HG03342 (cell line): Measurements from ENCODE around the gene TEX51.

ENCODE experiments used
- ATAC-seq: cut with Tn5 transposase; IDR thresholded peaks from one replicate; pipeline ENCODE4 v1.9.1; 2021; ENCODE audit warnings: mild to moderate bottlenecking, moderate library complexity; ENCODE audit not compliant: unreplicated experiment

The TEX51 gene

DNA sequence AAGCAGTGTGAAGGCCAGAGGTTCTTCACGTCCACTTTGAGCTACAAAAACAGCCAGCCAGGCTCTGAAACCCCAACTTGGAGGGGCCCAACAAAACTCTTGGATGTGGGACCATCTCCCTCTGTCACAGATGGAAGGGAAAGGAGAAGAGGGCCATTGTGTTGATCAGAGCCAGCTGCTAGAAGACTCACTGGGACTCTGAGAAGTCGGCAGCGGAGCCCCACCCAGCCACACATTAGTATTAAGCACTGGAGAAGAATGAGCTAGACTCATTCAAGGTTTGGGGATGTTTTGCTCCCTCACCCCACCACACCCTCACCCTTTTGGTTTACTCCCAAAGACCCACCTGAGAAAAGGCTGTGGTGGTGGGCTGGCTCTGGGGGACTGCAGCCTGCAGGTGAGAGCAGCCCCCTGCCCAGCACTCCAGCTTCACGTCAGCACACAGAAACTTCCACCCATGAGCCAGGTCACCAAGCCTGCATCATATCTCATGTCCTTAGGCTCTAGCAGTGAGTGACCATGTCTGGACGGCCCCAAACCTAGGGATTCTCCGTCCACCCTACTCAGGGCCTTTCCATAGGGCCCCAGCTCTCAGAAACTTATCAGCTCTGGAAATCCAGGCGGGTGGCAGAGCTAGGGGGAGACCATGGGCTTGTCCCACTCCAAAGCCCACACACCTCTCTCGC is 12.6 kb downstream of the TEX51 start:
- ATAC-seq = no peak

DNA sequence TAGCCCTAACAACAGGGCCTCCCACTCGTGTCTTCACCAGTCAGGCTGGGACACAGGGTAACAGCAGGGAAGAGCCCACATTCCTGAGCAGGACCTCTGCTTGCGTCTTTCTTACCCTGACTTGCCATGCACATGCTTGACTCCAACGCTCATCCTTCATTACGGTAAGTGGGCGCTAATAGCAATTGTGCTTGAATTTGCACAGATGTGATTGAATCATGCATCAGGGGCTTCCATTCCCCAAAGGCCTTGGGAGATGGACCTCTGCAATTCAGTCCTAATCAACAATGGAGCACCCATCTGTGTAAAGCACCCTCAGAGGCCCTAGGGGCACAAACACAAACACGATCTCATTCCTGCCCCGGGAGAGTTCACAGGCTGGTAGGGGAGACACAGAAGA is 13.5 kb downstream of the TEX51 start:
- ATAC-seq = no peak

GRCh38 chr2:126913329-126913728 is 14.6 kb downstream of the TEX51 start:
- no peak for ATAC-seq

DNA sequence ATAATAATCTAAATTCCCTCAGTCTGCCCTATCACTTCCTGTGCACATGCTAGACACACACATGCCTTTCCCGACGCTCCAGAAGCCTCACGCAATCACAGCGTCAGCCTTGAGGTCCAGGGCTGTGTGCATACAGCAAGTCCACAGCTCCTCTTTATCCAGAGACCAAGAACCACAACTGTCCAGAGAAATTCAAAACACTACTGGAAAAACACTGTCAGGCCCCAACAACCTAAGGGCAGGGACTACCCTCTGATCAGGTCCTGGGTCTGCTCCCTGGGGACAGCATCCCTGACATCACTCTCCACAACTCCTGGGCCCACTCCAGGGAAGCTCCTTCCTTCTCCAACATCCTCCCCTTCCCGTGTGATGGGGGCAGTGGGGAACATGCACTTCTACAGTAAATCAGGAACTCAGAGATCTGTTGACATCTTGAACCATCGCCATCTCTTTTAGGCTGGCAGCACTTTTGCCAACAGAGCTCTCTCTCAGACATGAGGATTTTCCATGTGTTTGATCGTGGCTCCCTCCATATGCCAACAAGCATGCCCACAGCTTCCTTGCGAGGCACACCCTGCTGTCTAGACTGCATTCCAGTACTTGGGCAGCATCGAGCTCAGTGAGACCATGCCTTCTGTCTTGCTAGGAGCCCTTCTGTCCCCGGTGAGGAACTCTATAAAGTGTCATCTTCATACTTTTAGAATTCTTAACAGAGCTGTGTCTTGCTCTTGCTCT is 15.4 kb downstream of the TEX51 start:
- ATAC-seq = no peak

DNA sequence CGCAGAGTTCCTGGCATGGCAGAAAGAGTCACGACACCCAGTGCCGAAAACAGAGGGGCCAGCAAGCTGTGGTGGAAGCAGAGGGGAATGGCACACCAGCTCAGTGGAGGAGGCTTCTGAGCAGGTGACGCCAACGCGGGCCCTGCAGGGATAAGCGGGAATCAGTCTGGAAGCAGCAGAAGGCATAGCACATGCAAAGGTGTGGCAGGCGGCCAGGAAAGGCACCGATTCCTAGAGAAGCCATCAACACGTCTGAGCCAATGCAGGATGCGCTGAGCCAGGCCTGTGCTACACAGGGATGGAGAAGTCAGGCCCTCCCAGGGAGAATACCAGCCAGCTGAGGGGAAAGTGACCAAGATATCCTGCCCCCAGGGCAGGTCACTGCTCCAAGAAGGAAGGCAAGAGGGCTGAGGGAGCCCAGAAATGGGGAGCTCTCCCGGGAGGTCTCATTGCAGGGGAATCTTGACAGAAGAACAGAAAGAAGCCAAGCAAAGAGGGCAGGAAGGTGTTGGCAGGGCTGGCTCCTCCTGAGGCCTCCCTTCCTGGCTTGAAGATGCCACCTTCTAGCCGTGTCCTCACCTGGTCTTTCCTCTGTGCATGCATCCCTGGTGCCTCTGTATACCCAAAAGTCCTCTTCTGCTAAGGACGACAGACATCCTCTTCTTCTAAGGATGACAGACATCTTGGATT is 16.3 kb downstream of the TEX51 start:
- ATAC-seq = no peak

- ATAC-seq = no peak
Measured at GRCh38 chr2:126915903-126916302, 17.2 kb downstream of the TEX51 start.

- ATAC-seq = no peak
Measured at GRCh38 chr2:126916744-126917143, 18.1 kb downstream of the TEX51 start.

DNA sequence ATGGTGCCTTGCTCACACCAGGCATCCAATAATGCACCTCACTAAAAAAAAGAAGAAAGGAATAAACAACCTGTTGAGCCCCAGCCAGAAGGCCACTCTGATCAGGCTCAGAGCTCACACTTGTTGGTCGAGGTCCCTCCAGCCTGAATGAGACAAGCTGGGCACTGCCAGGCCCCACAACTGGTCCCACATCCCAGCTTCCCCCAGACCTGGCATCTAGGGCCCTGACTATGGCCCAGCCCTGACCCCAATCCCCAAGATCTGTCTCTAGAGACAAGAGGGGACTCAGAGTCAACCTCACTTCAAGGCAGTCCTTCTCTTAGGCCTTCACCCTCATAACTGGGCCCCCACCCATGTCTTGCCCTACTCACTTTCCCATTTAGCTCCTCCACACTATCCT is 22.4 kb downstream of the TEX51 start:
- ATAC-seq = no peak

- no peak for ATAC-seq
Measured at GRCh38 chr2:126930970-126931590, 32.4 kb downstream of the TEX51 start.

- no peak for ATAC-seq
Measured at GRCh38 chr2:126932529-126932928, 33.8 kb downstream of the TEX51 start.

- ATAC-seq = no peak
Measured at GRCh38 chr2:126932966-126933710, 34.4 kb downstream of the TEX51 start.

DNA sequence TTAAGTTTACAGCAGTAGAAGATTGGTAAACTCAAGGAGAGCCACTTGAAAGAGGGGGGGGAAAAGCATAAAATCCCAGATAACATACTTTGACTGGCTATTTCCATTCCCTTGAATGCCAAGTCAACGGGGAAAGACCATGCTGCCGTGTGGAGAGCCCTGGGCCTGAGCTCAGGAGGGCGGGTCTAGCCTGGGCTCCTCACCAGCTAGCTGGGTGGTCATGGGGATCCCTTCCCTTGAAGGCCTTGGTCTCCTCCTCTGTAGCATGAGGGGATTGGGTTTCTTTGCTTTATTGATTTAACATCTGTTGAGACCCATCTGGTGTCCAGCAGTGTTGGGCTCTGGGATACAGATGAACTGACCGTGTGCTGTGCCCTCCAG is 35.0 kb downstream of the TEX51 start:
- no peak for ATAC-seq

- ATAC-seq = no peak
Measured at GRCh38 chr2:126934809-126935208, 36.1 kb downstream of the TEX51 start.

DNA sequence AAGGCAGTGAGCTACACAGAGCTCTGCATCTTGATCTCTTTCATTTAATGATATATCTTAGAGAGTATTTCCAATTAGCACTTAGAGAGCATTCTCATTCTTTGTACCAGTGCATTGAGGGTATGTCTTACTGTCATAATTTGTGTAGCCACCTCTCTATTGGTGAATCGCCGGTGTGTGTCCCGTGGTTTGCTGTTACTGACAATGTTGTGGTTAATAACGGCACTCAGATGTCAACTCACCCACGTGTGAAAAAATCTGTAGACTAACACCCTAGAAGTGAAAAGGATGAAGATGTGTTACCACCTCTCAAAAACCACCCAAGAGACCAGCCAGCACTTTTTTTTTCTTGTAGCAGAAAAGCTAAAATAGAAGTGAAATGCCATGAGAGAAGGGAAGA is 37.1 kb downstream of the TEX51 start:
- no peak for ATAC-seq

DNA sequence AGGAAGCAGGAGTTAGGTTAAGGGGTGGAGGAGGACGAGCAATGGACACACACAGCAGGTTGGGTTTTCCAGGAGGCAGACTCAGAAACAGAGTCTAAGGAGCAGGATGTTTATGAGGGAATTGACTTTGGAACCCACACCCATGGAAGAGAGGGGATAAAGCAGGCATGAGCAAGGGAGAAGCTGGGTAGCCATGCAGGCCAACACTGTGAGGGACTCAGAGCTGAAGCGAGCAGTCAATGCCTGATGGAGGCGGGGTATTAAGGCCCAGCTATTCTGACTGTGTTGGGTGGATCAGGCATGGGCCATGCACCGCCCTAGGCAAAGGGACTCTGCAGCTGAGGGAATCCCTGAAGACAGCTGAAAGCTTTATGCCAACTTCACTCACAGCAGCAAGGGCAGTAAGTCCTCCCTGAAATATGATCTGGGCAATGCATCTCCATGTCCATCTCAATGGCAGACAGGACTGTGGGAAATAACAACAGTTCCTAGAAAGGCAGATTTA is 37.6 kb downstream of the TEX51 start:
- ATAC-seq = no peak

DNA sequence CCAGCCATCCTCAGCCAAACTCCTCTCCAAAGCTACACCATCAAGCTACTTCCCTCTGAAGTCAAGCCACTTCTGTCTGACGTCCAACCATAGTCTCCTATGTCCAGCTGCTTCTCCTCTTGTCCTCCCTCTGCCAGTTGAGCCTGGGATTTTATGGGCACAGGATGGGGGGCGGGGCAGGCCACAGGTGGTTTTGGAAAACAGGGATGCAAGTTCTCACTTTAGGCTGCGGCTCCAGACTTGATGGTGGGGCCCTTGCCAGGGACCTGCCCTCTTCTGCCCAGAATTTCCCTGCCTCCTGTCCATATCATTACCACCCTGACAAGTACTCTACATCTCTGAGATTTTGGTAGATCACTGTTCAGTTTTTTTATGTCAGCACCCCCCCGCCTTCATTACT is 41.6 kb downstream of the TEX51 start:
- no peak for ATAC-seq

- no peak for ATAC-seq
Measured at GRCh38 chr2:126942427-126943203, 43.9 kb downstream of the TEX51 start.

DNA sequence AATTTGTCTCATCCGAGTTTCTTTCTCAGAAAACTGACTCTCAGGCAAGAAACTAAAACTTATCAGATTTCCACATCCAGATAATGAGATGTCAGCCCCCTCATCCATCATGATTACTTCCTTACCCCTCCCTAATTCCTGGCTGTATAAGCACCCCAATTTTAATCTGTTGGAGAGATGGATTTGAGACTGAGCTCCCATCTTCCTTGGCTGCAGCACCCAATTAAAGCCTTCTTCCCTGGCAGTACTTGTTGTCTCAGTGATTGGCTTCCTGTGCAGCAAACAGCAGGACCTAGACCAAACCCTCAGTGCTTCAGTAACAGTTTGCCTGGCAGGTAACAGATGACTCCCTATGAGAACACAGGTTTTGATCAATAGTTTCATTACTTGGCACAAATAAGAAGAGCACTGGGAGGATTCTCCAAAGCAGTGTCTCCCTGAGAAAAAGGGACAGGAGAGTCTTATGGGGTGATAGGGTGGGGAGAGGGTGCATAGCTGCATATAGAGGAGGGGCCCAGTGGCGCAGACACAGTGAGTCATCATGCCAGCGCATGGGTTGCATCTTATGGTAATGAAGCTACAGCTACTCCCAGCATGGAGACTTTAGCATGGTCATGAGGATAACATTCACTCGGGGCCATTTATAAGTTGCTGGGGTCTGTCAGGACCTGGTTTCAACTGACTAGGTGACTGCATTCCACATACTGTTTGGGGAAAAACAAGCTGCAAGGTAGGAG is 45.1 kb downstream of the TEX51 start:
- ATAC-seq = no peak

GRCh38 chr2:126945118-126945517 is 46.4 kb downstream of the TEX51 start:
- no peak for ATAC-seq
